Activated CD4-positive, alpha-beta T cell treated with anti-CD3 and anti-CD28 coated beads for 36 hours (primary cell): ENCODE data around the gene COL23A1. TPM values are rescaled to one million over a fixed set of nuclear protein-coding genes. Genes with fewer than 3 reads are reported as not detected.

ENCODE experiments used
- ATAC-seq: fragments of 200-7000 bp; cut with Tn5 transposase; one replicate; pipeline ENCODE4 v1.10.0; 2021; ENCODE audit warnings: mild to moderate bottlenecking, moderate library complexity
- CTCF ChIA-PET: fragments of 350-600 bp; sonication (Branson Sonifier 250); formaldehyde crosslinking; loops from one replicate; lab custom pipeline; 2021; ENCODE audit warnings: antibody characterized with exemption; lab: Charles Lee
- POLR2A ChIA-PET: fragments of 350-600 bp; sonication (Branson Sonifier 250); formaldehyde crosslinking; loops from one replicate; lab custom pipeline; 2021; ENCODE audit warnings: antibody characterized with exemption, inconsistent platforms; lab: Charles Lee
- DNase-seq: peaks from one replicate; pipeline ENCODE4 v3.0.0-alpha.2; 2020
- H3K27ac Mint-ChIP-seq: one replicate; pipeline ENCODE4 v1.8.0; 2021; ENCODE audit warnings: mixed read lengths
- H3K27me3 Mint-ChIP-seq: one replicate; pipeline ENCODE4 v1.8.0; 2021; ENCODE audit warnings: mixed read lengths
- H3K36me3 Mint-ChIP-seq: one replicate; pipeline ENCODE4 v1.8.0; 2021; ENCODE audit warnings: low read depth, mixed read lengths
- H3K4me1 Mint-ChIP-seq: one replicate; pipeline ENCODE4 v1.8.0; 2021; ENCODE audit warnings: mixed read lengths
- H3K4me3 Mint-ChIP-seq: one replicate; pipeline ENCODE4 v1.8.0; 2021; ENCODE audit warnings: mild to moderate bottlenecking, moderate library complexity, mixed read lengths
- H3K9me3 Mint-ChIP-seq: one replicate; pipeline ENCODE4 v1.8.0; 2021; ENCODE audit warnings: low read depth, mixed read lengths
- intact Hi-C, 2 experiments: fragments of 100-400 bp; cut with DNase I in 1 of 2; cut with micrococcal nuclease in 1 of 2; formaldehyde crosslinking; loops; one replicate each; pipeline versions ENCODE4 v1.14.2 to v1.15.1; 2022 to 2024; cut with DNase I, micrococcal nuclease
- total RNA-seq, 2 experiments: library from RNA; stranded (reverse); gene quantifications; one replicate each; pipeline ENCODE4 v1.2.3, GENCODE V29; 2021

Gene COL23A1
- total RNA-seq, 2 experiments from 2014 or later: not detected

GRCh38 chr5:178428341-178429155 is 161.6 kb downstream of the COL23A1 start:
- no peak overlapping the region for H3K27ac Mint-ChIP-seq
- no peak for ATAC-seq
- intact Hi-C loops: no loop called here
- CTCF ChIA-PET: no interaction called here
- POLR2A ChIA-PET: interaction anchor here (0.6 kb wide), 1 partner anchor 1123 kb away, joined by 4 read pairs; no protein-coding TSS in a partner anchor
- H3K4me3 Mint-ChIP-seq: no peak overlapping the region
- H3K4me1 Mint-ChIP-seq: no peaks in the 10 kb centered on the region
- H3K36me3 Mint-ChIP-seq: no peaks in the 10 kb centered on the region
- H3K9me3 Mint-ChIP-seq: no peaks in the 10 kb centered on the region
- DNase-seq: no peak
- H3K27me3 Mint-ChIP-seq: no peaks in the 10 kb centered on the region

GRCh38 chr5:178427576-178428197 is 162.5 kb downstream of the COL23A1 start:
- no peaks in the 10 kb centered on the region for H3K4me1 Mint-ChIP-seq
- DNase-seq (no peak), ATAC-seq (no peak)
- POLR2A ChIA-PET: no interaction called here
- CTCF ChIA-PET: no interaction called here
- no peak overlapping the region for H3K27ac Mint-ChIP-seq
- no peak overlapping the region for H3K4me3 Mint-ChIP-seq
- H3K27me3 Mint-ChIP-seq: no peaks in the 10 kb centered on the region
- H3K9me3 Mint-ChIP-seq: no peaks in the 10 kb centered on the region
- H3K36me3 Mint-ChIP-seq: no peaks in the 10 kb centered on the region
- intact Hi-C loops: no loop called here

DNA sequence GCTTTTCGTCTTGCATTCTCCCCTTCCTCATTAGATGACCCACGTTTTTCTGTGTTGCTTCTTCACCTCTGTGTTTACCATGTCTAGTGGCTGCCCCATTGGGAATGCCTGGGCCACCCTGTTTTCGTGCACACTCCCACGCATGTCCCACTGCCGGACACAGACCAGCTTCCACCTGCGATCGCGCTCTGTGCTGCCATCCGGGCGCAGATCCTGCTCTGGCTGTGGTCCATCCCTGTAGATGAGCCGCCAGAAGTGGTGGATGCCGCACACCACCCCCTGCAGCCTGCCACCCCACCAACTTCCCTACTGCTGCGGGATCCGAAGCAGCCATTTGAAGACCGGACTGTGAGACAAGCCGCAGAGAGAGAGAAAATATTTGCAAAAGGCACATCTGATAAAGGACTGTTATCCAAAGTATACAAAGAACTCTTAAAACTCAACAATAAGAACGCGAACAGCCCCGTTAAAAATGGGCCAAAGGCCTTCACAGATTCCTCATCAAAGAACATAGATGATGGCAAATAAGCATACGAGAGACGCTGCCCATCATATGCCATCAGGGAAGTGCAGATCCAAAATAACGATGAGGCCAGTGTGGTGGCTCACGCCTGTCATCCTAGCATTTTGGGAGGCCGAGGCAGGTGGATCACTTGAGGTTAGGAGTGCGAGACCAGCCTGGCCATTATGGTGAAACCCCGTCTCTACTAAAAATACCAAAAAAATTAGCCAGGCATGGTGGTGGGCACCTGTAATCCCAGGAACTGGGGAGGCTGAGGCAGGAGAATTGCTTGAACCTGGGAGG is 163.7 kb downstream of the COL23A1 start:
- no peak overlapping the region for H3K4me3 Mint-ChIP-seq
- DNase-seq: no peak
- no peaks in the 10 kb centered on the region for H3K4me1 Mint-ChIP-seq
- ChIA-PET CTCF (no interaction called here), POLR2A (no interaction called here)
- ATAC-seq: no peak
- intact Hi-C loops: no loop called here
- H3K27ac Mint-ChIP-seq: no peak overlapping the region
- H3K27me3 Mint-ChIP-seq: no peaks in the 10 kb centered on the region
- no peaks in the 10 kb centered on the region for H3K36me3 Mint-ChIP-seq
- H3K9me3 Mint-ChIP-seq: no peaks in the 10 kb centered on the region

DNA sequence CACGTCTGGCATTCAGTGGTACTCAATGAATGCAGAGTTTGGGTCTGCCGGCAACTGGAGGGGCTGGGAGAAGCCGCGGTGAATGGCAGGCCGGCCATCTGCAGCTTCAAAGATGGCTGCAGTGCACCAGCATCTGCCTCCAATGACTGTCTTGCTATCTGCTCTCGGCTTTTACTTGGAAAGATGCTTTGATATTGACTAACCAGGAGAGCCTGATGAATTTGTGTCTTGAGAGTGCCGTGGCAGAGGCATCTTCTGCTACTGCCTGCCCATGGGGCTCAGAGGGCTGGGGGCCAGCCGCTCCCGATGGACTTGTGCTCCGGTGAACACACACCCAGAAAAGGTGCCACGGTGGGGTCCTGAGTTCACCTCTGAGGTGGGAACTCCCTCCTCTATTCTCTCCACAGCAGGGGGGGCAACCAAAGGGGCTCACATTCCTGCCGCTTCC is 164.5 kb downstream of the COL23A1 start:
- Mint-ChIP-seq H3K4me1 (no peaks in the 10 kb centered on the region), H3K27me3 (no peaks in the 10 kb centered on the region), H3K27ac (no peak overlapping the region), H3K9me3 (no peaks in the 10 kb centered on the region), H3K36me3 (no peaks in the 10 kb centered on the region), H3K4me3 (no peak overlapping the region)
- POLR2A ChIA-PET: no interaction called here
- intact Hi-C loops: no loop called here
- ATAC-seq (no peak), DNase-seq (no peak)
- CTCF ChIA-PET: no interaction called here

- Mint-ChIP-seq H3K36me3 (no peaks in the 10 kb centered on the region), H3K9me3 (no peaks in the 10 kb centered on the region), H3K27ac (no peak overlapping the region), H3K27me3 (no peaks in the 10 kb centered on the region), H3K4me1 (no peaks in the 10 kb centered on the region), H3K4me3 (no peak overlapping the region)
- DNase-seq: no peak
- POLR2A ChIA-PET: no interaction called here
- intact Hi-C loops: no loop called here
- CTCF ChIA-PET: no interaction called here
- ATAC-seq: no peak
These were observed 165.4 kb downstream of the COL23A1 start for GRCh38 chr5:178424810-178425177.

DNA sequence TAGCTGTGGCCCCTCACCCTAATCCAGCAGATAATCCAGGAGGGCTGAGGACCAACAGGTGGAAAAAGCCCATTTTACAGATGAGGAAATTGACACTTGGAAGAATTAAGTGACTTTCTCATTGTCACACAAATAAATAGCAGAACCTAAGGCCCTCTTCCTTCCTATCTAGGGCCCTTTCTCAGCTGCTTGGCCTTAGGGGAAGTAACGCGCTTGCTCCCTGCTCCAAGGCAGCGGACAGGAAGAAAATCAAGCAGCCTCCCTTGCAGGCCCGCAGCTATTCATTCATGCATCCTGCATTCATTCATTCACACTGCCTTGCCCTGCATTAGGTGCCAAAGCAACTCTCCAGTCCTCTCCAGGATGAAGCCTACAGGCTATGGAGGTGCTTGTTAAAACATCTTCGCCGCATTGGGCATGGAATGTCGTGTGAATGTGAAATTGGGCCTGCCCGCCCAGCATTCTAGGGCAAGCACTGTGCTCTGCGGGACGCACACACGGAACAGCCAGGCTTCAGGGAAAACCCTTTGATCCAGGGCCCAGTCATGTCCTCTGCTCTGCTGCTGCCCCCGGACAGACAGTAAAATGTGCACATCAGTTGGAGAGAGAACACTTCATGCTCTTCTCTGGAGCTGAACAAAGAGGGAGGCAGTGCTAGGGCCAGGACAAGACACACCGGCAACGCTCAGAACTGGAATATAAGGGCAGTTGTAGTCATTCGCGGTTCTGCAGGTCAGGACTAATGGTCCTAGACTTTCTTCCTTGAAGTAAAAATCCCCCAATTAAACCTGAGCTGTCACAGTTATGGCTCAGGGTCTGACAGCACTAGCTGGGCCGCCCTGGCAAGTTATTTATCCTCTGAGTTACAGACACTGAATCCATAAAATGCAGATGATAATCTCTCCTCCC is 166.0 kb downstream of the COL23A1 start:
- ChIA-PET POLR2A (no interaction called here), CTCF (no interaction called here)
- Mint-ChIP-seq H3K9me3 (no peaks in the 10 kb centered on the region), H3K27me3 (no peaks in the 10 kb centered on the region), H3K36me3 (no peaks in the 10 kb centered on the region), H3K4me3 (no peak overlapping the region), H3K27ac (no peak overlapping the region), H3K4me1 (no peaks in the 10 kb centered on the region)
- no peak for DNase-seq
- ATAC-seq: no peak
- intact Hi-C loops: no loop called here

GRCh38 chr5:178423431-178423830 is 166.8 kb downstream of the COL23A1 start:
- intact Hi-C loops: no loop called here

DNA sequence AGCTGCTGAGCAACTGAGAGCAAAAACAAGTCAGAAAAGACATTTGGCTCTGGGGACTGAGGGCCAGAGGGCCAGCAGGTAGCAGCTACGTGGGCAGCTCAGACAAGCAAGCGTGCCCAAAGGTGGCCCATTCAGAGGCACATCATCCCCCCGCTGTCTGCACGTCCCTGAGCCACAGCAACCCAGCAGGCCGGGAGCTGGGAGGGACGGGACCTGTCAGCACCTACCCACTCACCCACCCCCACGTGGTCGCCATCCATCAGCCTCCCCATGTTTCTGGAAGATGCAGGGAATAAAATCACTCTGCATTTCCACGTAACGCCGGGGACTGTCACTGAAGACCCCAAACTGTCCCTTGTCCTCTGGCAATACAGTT is 167.8 kb downstream of the COL23A1 start:
- intact Hi-C loops: no loop called here
- DNase-seq: no peak
- H3K4me3 Mint-ChIP-seq: no peak overlapping the region
- no peaks in the 10 kb centered on the region for H3K9me3 Mint-ChIP-seq
- H3K4me1 Mint-ChIP-seq: peaks cover 2% of the 10 kb centered on the region
- H3K36me3 Mint-ChIP-seq: no peaks in the 10 kb centered on the region
- POLR2A ChIA-PET: no interaction called here
- CTCF ChIA-PET: interaction anchor here (0.6 kb wide), 1 partner anchor 1469 kb away, joined by 6 read pairs; no protein-coding TSS in a partner anchor
- H3K27me3 Mint-ChIP-seq: peaks cover 1% of the 10 kb centered on the region
- H3K27ac Mint-ChIP-seq: no peak overlapping the region
- no peak for ATAC-seq

More at GRCh38 chr5:178423431-178423830, 166.8 kb downstream of the COL23A1 start:
- Mint-ChIP-seq H3K27ac (no peak overlapping the region), H3K4me3 (no peak overlapping the region), H3K27me3 (no peaks in the 10 kb centered on the region), H3K9me3 (no peaks in the 10 kb centered on the region), H3K4me1 (no peaks in the 10 kb centered on the region), H3K36me3 (no peaks in the 10 kb centered on the region)
- DNase-seq (no peak), ATAC-seq (no peak)
- ChIA-PET CTCF (no interaction called here), POLR2A (no interaction called here)

DNA sequence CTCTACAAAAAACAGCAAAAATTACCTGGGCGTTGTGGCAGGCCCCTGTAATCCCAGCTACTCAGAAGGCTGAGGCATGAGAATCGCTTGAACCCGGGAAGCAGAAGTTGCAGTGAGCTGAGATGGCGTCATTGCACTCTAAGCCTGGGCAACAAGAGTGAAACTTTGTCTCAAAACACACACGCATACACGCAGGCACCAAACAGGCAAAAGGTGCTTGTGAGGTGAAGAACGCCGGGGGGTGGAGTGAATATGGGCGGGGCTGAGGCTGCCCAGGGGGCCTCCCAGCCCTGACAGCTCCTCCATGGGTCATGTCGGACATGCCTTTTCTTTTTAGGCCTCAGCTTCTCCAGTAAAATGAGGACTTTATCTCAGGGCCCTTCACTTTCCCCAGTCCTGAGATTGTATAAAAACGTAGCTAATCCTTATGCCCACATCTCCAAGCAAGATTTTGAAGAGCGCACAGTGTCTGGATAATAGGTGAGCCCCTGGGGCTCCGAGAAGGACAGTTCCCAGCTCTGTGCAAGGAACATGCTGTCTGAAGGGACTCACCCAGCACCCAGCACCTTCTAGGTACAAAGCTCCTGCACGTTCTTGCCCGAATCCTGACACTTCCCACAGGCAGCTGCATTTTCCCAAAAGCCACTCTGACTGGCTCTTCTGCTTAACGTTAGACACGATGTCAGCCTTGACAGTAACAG is 168.3 kb downstream of the COL23A1 start:
- ChIA-PET POLR2A (no interaction called here), CTCF (no interaction called here)
- no peak for ATAC-seq
- Mint-ChIP-seq H3K36me3 (no peaks in the 10 kb centered on the region), H3K27me3 (peaks cover 5% of the 10 kb centered on the region), H3K4me3 (no peak overlapping the region), H3K9me3 (no peaks in the 10 kb centered on the region), H3K27ac (no peak overlapping the region), H3K4me1 (peaks cover 4% of the 10 kb centered on the region)
- intact Hi-C loops: no loop called here
- no peak for DNase-seq

DNA sequence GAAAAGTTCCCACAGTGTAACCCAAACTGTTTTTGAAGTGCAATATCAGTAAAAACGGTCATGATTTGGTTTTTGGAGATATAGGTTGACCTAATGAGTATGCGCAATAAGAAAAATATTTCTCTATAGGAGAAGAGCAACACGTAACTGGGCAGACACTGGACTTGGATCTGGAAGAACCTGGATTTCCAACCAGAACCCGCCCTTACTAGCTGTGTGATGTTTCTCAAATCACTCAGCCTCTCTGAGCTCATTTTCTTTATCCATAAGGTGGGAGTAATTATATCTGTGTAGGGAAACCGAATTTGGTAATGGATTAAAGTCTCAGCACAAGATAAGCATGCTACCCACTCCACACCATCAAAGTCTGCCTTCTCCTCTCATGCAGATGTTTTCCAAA is 169.1 kb downstream of the COL23A1 start:
- no peaks in the 10 kb centered on the region for H3K9me3 Mint-ChIP-seq
- ChIA-PET POLR2A (no interaction called here), CTCF (interaction anchor here (0.6 kb wide), 1 partner anchor 1827 kb away, joined by 3 read pairs; no protein-coding TSS in a partner anchor)
- no peak for ATAC-seq
- H3K4me3 Mint-ChIP-seq: no peak overlapping the region
- no peak overlapping the region for H3K27ac Mint-ChIP-seq
- DNase-seq: no peak
- H3K36me3 Mint-ChIP-seq: no peaks in the 10 kb centered on the region
- peaks cover 5% of the 10 kb centered on the region for H3K27me3 Mint-ChIP-seq
- intact Hi-C loops: no loop called here
- peaks cover 4% of the 10 kb centered on the region for H3K4me1 Mint-ChIP-seq
